Left cardiac atrium (tissue), 4 donors: ENCODE results near the gene EXOG. TPM values are rescaled to one million over a fixed set of nuclear protein-coding genes. Genes with fewer than 3 reads are reported as not detected.

Experiments
- ATAC-seq, 2 donors: fragments of 200-7000 bp; cut with Tn5 transposase; one replicate each; pipeline ENCODE4 v1.9.1; 2020; ENCODE audit warnings: mild to moderate bottlenecking in 2 of 2, moderate library complexity in 2 of 2
- DNase-seq: peaks from one replicate; pipeline ENCODE4 v3.0.0-alpha.2; 2020
- intact Hi-C, 2 donors: fragments of 100-400 bp; cut with DNase I; formaldehyde crosslinking; loops; one replicate each; pipeline versions ENCODE4 v1.14.1 to v1.15.1; 2022 to 2023
- total RNA-seq, 2 donors: library from RNA; stranded (reverse); fragmentation: NEBNext Ultra II Directional; extraction: Animal tissue kit (Norgen Biotek cat#: 25700); gene quantifications; one replicate each; pipeline ENCODE4 v1.2.1, GENCODE V29; 2021
- donor health status: DM: no; HTN: yes; CAD: no.
- donor health status: DM: no; HTN: yes; CAD: no; lungs with severe emphysema.
- donor health status: DM: yes; HTN: yes; CAD: no.
- donor health status: Dilated cardiomyopathy.

EXOG gene
- total RNA-seq, 2 donors from 2014 or later = 17.8 to 20.5 TPM

DNA sequence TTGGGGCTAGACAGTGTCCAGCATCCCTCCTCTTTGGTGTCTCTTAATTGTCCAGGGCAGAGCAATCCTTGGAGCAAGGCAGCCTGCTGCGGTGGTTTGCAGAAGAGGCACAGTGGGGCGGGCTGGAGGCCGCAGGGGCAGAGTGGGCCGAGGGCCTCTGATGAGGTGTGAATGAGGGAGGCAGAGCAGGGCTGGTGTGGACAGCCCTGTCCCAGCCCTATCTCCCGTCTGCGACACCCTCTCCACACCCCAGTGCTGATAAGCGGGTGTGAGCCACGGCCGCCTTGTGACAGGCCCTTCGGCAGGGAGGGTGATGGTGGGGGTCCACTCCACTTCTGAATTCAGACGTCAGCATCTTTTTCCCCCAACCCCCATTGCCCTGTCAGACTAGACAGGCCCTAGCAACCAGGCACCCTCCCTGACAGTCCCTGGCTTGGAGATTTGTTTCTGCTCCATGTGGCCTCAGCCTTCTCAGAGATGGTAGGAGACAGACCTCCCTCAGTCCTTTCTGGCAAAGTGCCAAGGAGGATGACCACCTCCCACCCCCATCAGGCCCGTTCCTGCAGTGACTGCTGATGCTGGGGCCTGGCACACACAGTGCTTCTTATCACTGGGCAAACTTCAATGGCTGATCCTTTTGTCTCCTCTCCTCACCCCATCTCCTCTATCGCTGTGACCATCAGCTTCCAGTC, 37.3 kb downstream of the EXOG start:
- DNase-seq (peak; percentile 79), ATAC-seq (peak; percentile 94 to 95)
- intact Hi-C loops = loop anchor here in 1 of 2 donors (1.0 to 10.0 kb wide), 2 partner anchors 10 to 191 kb away; no protein-coding TSS in a partner anchor

DNA sequence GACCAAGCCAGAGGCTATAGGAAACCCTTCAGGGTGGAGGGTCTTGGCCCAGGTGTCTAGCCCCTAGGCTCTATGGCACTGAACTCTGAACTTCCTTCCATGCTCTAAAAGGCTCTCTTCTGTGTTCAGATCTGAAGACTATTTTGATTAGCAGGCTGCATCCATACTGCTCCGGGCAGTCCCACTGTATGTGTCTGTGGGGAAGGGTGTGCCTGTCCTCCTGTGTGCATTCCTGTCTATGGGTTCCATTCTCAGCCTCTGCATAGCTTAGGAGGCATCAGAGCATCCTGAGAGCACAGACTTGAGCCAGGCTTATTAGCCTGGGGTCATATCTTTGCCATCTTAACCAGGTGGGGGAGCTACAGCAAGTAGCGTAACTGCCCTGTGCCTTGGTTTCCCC, 38.0 kb downstream of the EXOG start:
- intact Hi-C loops = loop anchor here in 1 of 2 donors (10.0 kb wide), 1 partner anchor 191 kb away; no protein-coding TSS in a partner anchor
- ATAC-seq (no peak), DNase-seq (no peak)

DNA sequence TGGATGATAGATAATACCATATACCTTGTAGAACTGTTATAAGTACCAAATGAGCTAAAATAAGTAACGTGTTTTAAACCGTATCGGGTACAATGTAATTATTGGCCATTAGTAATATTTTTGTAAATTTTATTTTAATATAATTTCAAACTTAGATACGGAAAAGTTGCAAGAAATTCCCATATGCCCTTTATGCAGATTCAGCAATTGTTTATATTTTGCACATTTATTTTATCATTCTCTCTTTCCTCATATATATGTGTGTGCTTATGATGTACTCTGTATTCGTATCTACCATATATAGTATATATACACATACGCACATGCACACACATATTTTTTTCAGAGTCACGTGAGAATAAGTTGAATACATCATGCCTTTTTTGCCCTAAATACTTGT, 38.5 kb downstream of the EXOG start:
- intact Hi-C loops = loop anchor here in 1 of 2 donors (10.0 kb wide), 1 partner anchor 190 kb away; no protein-coding TSS in a partner anchor
- DNase-seq (no peak), ATAC-seq (no peak)

DNA sequence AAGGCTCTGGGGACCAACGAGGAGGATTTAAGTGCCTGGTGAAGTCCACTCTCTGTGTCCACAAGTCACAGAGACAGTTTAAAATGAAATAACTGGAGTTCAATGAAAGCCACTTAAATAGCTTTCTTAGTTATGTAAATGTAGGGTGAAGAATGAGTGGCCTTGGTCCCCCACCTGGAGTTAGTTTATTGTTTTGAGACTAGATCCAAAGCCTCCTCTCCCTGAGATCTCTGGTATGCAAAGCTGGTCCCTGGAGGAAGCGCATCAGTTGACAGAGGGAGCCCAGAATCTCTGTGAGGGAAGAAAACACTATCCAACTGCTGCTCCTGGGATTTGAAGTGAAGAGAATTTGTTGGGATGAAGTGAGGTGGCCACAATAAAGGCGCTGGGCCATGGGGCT, 40.5 kb downstream of the EXOG start:
- intact Hi-C loops = loop anchor here in 1 of 2 donors (10.0 kb wide), 1 partner anchor 188 kb away; no protein-coding TSS in a partner anchor
- ATAC-seq (no peak), DNase-seq (no peak)

DNA sequence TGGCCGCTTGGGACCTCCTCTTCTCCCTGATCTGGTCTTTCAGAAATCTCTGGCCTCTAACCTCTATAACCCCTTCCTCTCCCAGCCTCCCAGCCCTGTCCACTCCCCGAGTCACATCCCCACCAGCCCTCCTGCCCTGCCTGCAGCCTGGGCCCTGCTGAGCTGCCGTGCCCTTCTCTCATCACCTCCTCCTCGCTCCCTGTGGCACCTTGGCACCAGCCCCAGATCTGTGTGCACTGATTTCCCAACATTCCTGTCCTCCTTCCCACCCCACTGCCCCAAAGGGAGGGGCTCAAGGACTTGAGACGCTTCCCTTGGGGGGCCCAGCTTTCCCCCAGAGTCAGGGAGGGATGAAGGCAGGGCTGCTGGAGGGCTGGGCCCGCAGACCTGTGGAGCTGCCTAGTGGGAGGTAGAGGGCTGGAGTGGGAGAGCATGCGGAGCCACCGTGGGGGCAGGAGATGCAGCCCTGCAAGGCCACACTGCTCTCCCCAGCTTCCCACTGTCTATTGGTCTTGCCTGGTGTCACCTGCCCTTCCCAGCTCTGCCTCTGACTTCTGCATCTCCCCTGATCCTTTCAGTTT, 42.7 kb downstream of the EXOG start:
- intact Hi-C loops = loop anchor here in 1 of 2 donors (10.0 kb wide), 1 partner anchor 186 kb away; no protein-coding TSS in a partner anchor
- DNase-seq (peak; percentile 58), ATAC-seq (peak; percentile 20 to 33)

DNA sequence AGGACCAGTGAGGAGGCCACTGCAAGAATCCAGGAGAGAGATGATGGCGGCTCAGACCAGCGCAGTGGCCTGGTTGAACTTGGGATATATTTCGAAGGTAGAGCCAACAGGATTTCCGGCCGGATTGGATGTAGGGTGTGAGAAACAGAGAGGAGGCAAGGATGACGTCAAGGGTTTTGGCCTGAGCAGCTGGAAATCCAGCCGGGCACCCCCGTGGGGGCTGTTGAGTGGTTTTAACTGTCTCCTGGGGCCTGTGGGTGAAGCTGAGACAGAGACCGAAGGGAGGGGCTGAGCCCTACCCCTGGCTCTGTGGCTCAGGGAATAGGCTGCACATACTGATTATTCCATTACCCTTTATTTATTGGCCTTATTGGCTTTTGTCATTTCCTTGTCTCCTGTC, 45.7 kb downstream of the EXOG start:
- DNase-seq (peak; percentile 80), ATAC-seq (peak; percentile 39 to 40)
- intact Hi-C loops = loop anchor here in 1 of 2 donors (5.0 kb wide), 1 partner anchor 40 kb away; no protein-coding TSS in a partner anchor

DNA sequence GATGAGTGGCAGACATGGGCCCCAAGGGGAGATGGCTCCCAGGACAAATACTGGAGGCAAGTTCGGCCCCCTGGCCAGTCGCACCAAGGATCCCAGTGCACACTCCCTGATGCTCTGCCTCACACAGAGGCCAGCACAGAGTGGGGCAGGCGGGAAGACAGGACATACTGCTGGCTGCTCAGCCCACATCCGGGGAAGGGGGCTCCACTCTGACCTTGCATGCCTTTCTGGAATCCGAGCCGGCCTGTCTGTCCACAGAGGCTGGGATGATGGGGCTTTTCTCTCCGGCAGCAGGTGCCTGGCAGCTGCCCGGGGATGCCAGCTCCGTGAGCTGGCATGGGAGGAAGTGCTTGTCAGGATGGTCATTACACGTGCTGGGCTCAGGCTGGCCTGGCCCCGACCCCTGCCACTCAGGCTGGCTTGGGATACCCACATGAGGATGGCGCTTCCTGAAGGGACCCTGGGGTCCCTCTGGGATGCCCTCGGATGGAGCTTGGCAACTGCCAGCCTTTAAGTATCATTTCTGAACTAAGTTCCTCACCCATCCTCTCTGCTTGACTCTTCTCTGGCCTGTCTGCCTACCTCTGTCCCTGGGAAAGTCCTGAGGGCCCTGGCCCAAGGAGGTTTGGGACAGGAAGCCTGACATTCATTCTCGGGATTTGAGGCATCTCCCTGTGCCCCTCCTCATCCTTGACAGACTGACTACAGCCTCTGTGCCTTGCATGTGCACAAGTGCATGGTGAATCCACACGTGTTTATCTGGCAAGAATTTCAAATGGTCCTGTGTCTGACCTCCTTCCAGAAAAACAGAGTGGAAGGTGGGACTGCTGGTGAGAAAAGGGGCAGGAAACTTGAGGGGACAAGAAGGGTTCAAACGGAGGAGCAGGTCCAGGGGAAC, 46.5 kb downstream of the EXOG start:
- intact Hi-C loops = loop anchor here in 1 of 2 donors (1.0 to 5.0 kb wide), 2 partner anchors 9 to 40 kb away; no protein-coding TSS in a partner anchor
- ATAC-seq = peak; percentile 20 to 50
- DNase-seq = no peak

DNA sequence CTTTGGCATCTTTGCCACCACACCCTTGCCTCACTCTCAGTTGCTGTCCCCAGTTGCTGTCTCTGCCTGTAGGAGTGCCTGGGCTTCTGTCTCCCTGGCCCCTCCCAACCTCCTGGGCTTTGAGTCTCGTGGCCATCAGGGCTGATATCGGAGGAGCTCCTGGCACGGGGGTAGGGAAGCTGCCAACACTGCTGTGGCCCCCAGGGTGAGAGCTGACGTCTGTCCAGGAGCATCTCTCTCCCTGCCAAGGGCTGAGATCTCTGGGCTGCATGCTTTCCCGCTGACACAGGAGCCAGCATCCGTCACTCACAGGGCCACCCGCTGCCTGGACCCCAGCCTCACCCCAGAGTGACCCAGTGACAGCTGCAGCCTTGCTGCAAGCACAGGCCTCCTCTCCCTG, 47.4 kb downstream of the EXOG start:
- DNase-seq = peak; percentile 81
- intact Hi-C loops = loop anchor here in 1 of 2 donors (1.0 to 5.0 kb wide), 2 partner anchors 10 to 39 kb away; no protein-coding TSS in a partner anchor
- ATAC-seq = peak; percentile 81 to 88

DNA sequence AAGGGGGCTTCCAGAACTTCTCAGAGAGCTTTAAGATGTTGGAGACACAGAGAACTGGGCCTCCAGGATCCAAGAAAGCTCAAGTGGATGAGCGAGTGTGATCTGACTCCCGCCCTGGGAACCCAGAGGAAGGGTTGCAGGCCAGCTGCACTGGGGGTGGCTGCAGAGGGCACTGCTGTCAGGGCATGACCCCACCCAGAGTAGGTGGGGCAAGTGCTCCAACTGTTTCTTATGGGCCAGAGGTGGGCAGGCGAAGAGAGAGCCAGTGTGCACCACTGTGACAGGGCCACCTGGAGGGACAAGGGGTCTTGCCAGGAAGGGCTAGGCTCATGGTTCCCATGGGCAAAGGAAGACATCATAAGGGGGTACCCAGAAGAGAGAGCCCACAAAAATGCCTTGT, 48.8 kb downstream of the EXOG start:
- no peak for DNase-seq
- no peak for ATAC-seq
- intact Hi-C loops = loop anchor here in 1 of 2 donors (5.0 kb wide), 1 partner anchor 37 kb away; no protein-coding TSS in a partner anchor

DNA sequence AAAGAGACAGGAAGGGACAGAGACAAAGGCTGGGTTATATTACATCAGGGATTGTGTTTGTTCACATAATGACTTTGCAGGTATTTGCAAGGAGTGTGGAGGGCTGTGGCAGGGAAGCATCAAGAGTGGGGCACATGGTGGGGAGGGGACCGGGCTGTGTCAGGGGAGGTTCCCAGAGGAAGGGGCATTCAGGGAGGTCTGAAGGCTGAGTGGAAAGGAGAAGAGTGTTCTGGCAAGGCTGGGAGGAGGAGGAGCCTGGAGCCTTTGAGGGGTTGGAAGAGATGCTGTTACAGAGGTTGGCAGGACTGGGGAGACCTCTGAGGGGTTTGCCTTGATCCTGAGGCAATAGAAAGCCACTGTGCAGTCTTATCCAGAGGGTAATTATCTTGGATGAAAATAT, 49.4 kb downstream of the EXOG start:
- intact Hi-C loops = no loop called here
- no peak for ATAC-seq

DNA sequence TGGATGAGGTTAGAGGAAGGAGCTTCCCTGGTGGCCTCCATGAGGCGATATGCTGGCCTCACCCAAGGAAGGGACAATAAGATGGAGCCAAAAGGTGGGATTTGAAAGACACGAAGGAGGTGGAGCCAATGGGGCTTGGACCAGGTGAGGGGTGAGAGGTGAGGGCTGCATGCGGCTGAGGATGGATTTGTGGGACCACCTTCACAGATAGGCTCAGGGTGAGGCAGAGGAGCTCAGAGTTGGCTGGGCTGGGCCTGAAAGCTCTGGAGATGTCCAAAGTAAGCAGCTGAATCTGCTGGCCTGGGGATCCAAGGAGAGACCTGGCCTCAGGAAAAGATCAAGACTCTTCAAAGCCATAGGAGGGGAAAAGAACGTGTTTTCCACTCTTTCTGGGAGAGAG, 49.8 kb downstream of the EXOG start:
- no peak for ATAC-seq
- no peak for DNase-seq

More for the DNA sequence above, 49.4 kb downstream of the EXOG start:
- no peak for DNase-seq

DNA sequence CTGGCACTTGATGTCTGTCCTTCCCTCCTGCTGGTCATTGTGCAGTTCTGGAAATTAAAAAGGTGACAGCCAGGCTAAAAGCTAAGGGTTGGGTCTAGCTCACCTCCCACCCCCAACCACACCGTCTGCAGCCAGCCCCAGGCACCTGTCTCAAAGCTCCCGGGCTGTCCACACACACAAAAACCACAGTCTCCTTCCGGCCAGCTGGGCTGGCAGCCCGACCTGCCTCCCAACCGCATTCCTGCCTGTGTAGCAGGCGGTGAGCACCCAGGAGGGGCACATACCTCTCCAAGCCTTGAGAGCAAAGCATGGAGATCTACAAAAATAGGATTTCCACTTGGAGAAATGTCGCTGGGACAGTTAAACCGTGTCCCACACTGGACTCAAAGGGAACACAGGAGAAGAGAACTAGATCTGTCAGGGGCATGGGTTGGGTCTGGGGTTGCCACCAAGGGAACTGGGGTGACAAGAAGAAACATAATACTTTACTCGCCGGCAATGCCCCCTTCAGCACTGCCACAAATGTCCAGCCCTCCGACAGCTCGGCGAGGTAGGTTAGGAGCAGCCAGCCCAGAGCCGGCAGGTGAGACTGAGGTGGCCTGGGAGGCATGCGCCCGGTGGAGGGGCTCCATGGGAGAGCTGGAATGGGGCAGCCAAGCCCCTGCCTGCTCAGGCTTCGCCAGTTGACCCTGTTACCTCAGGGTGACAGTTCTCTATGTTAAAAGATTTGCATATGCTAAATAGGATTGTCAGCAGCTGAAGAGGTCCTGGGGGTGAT, 52.2 kb downstream of the EXOG start:
- no peak for DNase-seq

More for the DNA sequence above, 49.8 kb downstream of the EXOG start:
- intact Hi-C loops = no loop called here

DNA sequence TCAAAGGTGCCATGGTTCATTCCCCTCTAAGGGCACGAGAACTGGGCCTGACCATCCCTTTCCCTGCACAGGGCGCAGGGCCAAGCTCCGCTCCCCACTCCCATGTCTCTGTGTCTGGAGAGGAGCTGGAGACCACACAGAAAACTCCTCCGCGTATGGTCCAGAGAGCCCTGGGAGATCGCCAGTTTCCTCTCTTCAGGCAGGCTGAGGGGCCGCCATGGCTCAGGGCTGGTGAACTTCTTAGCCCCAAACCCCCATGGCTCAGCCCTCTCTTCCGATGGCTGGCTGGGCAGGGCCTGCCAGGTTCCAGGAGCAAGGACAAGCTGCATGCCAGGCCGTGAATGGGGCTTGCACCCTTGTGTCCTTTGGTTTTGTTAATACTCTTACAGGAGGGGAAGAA, 52.9 kb downstream of the EXOG start:
- intact Hi-C loops = no loop called here
- DNase-seq (no peak), ATAC-seq (no peak)

More for the DNA sequence above, 52.2 kb downstream of the EXOG start:
- ATAC-seq = peak in 1 of 2 donors; percentile 21
- intact Hi-C loops = no loop called here

DNA sequence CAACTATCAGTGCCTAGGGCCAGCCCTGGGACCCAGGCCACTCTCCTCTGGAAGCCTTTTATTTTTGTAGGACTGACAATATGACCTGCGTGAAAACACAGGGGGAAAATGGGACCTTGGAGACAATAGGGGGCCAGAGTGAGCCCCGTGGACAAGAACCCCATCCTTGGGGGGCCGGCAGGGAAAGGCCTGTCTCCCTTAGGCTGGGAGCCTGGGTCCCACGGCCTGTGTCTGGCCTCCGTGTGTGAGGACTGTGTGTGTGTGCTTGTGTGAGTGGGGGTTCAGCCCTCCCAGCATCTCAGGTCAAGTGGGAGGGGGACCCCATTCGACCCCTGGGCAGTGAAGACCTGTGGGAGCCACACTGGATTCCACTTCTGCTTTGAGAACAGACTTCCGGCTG, 53.3 kb downstream of the EXOG start:
- DNase-seq (no peak), ATAC-seq (no peak)
- intact Hi-C loops = no loop called here

DNA sequence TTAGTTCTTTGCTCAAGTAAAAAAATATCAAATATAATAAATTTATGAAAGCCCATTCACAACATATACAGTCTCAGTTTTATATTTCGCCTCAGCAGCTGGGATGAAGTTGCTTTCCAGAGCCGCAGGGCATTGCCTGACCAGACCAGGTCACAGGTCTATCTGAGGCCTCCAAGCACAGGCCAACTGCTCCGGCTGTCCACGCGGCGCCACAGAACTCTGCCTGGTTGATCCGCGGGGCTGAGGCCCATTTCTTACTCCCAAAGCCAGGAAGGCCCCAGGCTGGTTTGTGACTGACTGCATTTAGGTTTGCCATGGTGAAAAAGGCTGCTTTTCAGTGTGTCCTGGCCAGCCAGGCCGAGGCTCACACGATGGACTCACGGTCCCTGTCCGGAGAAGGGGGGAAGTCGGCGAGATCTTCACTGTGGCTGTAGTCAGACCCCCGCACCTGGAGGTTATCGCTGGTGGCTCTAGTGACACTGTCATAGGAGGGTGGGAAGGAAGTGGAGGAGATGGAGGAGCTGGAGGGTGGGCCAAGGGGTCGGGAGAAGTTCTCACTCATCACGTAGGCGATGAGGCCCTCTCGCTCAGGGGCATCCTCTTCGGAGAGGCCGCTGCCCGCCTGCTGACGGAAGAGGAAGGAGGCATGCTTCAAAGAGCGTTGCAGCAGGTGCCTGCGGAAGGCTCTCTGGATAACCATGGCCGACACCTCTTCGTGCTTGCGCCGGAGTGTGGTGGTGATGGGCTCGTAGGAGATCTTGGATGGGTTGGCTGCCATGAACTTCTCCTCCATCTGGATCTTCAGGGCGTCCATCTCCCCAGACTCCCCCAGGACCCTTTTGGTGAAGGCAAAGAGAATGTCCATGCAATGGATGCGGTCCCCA, 54.1 kb downstream of the EXOG start:
- intact Hi-C loops = no loop called here

DNA sequence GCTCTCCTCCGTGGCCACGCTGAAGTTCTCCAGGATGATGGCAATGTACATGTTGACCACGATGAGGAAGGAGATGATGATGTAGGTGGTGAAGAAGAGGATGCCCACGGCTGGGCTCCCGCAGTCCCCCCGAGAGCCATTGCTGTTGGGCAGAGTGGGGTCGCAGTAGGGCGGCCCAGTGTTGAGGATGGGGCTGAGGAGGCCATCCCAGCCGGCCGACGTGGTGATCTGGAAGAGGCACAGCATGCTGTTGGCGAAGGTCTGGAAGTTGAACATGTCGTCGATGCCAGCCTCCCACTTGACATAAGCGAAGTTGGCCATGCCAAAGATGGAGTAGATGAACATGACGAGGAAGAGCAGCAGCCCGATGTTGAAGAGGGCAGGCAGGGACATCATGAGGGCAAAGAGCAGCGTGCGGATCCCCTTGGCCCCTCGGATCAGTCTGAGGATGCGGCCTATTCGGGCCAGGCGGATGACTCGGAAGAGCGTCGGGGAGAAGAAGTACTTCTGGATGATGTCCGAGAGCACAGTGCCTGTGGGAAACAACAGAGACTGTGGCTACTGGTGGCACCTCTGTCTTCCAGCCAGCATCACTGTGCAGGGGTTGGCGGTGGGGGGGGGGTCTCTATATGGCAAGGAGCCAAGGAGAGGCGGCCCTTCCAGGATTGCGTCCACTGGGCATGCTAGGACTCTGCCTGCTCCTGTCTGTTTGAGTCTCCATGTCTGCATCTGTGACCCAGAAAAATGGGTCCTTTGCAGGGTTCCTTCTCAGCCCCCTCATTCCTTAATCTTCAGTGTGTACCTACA, 55.1 kb downstream of the EXOG start:
- intact Hi-C loops = no loop called here
- DNase-seq = no peak
- ATAC-seq = no peak

More for the DNA sequence above, 54.1 kb downstream of the EXOG start:
- ATAC-seq (no peak), DNase-seq (no peak)

DNA sequence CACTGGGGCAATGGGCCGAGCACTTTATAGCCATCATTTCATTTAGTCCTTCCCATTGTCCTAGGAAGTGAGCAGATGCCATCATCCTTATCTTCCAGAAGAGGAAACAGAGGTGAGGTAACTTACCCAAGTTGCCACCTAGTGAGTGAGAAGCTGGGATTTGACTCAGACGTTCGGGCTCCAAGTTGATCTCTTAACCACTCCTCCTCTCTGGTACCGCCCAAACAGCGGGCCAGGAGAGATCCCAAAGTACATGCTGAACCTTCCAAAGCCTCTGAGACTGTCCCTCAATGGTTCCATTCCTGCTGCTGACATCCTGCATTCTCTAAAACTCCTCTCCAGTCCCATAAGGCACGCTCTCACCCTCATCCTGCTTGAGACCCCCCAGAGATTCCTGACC, 56.2 kb downstream of the EXOG start:
- DNase-seq (no peak), ATAC-seq (peak in 1 of 2 donors; percentile 11)
- intact Hi-C loops = no loop called here
